Epidermal melanocyte (primary cell): ENCODE results near the gene ABHD12B.
"Not testable (repeated sequence)": the region's sequence is repeated elsewhere in the genome, so short reads cannot be mapped to it uniquely, and the experiment has no call there.

Experiments used
- DNase-seq: peaks from one replicate; pipeline ENCODE4 v3.0.0; 2011; ENCODE audit warnings: low spot score; ENCODE audit not compliant: insufficient read length

The ABHD12B gene

DNA sequence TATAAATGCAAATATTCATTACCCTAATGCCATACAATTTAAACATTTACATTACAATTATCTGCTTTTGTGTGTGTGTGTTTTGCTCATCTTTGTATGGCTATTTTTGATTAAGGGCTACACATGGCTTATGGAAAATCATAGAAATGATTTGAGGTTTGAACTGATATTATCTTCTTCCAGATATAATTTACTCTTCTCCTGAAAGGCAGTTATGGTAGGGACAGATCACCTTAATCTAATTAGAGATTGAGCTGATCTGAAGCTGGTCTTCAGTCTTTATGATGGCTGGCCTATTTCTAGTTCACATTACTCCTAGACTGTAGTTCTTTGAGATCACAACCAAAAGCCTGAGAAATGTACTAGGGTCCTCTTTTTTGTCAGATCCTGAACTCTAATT is 15.6 kb downstream of the ABHD12B start:
- DNase-seq: no peak

DNA sequence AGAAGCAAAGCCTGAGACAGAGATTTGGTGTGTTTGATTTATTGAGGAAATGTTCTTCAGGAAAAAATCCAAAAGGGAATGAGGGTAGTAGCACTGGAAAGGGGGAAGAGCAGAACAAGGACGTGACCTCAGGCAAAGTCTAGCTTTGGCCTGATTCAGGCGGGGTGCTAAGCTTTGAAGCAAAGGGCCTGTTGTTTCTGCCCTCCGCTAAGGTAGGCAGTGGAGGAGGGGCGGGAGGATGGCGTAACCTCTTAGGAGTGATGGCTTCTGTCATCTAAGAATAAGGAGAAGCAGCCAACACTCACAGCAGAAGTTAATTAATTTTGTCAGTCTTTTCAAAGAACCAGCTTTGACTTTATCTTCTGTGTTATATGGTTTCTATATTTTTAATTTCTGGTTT is 20.4 kb downstream of the ABHD12B start:
- DNase-seq: no peak

DNA sequence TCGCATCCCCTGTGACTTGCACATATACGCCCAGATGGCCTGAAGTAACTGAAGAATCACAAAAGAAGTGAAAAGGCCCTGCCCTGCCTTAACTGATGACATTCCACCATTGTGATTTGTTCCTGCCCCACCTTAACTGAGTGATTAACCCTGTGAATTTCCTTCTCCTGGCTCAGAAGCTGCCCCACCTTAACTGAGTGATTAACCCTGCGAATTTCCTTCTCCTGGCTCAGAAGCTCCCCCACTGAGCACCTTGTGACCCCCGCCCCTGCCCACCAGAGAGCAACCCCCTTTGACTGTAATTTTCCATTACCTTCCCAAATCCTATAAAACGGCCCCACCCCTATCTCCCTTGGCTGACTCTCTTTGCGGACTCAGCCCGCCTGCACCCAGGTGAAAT is 24.6 kb downstream of the ABHD12B start:
- not testable (repeated sequence) for DNase-seq

DNA sequence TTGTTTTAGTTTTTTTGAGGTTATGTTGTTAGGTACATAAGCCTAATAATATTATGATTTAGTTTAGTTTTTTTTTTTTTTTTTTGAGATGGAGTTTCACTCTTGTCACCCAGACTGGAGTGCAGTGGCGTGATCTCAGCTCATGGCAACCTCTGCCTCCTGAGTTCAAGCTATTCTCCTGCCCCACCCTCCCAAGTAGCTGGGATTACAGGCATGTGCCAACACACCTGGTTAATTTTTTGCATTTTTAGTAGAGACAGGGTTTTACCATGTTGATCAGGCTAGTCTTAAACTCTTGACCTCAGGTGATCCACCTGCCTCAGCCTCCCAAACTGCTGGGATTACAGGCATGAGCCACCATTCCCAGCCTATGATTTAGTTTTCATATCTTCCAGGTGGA is 25.2 kb downstream of the ABHD12B start:
- not testable (repeated sequence) for DNase-seq

DNA sequence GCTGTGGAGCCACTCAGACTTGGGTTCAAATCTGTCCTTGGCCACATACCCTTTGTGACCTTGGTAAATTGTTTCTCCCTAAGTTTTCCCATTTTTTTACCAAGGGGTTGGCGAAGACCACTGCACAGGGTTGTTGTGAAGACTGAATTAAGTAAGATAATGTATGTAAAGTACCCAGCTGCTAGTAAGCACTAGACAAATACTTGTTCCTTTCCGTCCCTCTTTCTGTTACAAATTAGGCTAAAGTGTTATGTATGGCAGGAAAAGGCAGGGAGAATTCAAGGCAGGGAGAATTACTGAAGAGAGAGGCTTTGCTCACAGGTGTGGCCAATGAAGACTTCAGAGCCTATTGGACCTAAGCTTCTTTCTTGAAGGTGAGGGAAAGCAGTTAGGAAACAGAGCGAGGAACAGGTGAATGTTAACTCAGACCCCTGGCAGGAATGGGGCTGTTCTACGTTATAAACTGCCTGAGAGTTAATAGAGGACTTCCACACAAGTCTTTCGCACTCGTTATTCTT is 25.9 kb downstream of the ABHD12B start:
- DNase-seq: no peak

DNA sequence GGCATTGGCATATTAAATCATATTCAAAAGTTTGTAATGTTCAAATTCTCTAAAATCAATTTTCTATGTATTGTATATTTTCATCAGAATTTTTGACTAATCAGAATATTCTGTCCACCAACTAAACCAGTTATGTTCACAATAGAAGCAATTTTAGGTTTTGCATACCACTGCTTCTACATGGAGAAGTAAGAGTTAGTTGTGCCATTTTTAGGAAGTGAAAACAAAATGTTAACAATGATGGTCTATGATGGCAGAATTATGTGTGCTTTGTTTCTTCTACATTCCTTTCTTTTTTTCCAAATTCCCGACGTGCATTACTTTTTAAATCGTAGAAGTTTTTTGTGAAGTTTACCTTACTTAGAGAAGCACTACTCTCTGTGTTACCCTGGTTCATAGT is 29.5 kb downstream of the ABHD12B start:
- no peak for DNase-seq

DNA sequence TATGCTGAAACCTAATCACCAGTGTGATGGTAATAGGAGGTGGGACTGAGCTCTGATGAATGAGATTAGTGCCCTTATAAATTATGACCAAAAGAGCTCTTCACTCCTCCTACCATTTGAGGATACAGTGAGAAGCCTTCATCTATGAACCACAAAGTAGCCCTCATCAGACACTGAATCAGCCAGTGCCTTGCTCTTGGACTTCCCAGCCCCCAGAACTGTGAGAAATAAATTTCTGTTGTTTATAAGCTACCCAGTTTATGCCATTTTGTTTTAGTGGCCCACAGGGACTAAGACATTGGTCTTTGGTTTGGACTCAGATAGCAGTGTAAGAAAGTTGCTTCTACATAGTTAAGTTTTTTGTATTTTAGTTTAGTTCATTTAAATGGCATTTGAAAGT is 32.9 kb downstream of the ABHD12B start:
- DNase-seq: no peak

DNA sequence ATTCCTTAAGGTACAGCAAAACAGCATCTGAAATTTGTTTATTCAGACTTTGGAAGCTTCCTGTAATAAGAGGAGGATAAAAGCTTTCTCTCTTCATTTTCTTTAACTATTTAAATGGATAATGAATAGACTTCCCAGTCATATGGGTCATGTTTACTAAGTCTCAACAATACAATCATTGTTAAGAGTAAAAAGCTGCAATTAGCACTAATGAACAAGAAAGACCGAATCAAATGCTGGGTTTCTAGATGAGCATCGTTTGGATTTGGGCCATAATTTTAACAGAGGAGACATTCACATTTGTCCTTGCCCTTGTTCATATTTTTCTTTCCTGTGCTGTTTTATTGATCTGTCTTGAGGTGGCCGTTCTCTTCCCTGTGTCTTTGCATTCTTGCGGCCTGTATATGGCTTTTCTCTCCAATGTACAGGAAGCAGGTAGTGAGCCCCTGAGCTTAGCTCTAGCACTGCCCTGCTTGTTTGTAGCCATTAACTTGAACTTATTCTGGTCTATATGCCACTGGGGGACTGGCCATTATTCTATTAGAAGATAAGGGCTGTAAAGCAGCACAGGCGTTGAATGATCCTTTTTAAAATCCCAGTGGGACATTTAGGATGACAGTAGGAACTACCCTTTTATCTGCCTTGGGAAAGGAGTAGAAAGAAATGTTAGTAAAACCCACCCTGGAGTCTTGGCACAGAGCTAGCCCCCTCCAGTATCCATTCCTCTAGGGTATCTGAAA is 34.6 kb downstream of the ABHD12B start:
- DNase-seq: peak; percentile 67

DNA sequence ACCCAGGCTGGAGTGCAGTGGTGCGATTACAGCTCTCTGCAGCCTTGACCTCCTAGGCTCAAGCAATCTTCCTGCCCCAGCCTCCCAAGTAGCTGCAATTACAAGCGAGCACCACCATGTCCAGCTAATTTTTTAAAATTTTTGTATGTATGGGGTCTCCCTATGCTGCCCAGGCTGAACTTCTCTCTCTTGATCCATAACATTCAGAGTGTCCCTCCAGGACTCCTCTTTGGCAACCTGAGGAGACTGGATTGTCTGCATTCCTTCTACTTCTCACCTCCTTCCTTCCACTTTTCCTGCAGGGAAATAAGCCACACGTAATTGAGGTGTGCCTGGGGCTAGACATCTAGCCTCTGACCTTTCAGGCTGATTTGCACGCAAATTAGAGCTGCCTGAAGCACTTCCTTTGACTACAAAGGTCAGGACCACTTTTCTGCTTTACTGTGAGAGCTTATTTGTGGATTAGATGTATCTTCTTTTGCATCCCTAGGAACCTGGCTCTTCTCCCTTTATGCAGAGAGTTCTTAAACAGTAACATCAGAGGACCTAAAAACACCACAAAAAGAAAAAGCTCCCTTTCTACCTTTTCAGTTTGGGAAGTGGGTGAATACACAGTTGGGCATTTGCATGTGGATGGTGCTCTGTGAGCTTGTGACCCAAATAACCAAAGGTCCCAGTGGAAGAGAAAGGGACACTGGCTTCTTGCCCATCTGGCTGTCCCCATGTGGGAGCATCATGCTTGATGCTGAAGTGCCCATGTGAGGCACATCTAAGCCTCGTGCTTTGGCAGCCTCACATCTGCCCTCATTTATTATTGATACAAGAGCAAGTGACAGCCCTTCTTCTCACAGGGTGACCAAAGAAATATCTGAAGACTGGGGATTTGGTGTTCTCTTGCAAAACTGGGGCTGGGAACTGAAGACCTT is 38.9 kb downstream of the ABHD12B start:
- DNase-seq: no peak

DNA sequence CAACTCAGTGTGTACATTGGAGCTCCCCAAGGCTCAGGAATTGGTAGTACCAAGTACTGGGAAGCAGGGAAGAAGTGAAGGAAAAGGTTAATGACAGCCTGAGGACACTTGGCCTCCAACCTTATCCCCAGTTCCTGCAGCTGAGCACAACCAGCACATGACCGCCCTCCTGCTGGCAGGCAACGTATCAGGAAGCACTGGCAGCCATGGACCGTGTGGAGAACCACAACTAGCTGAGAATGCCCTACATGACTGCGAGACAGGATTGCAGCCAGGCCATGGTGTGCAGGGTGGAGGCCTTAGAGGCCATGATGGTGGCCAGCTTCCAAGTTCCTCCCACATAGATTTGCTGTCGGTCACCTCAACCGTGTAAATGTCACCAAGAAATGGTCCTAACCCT is 45.6 kb downstream of the ABHD12B start:
- no peak for DNase-seq

DNA sequence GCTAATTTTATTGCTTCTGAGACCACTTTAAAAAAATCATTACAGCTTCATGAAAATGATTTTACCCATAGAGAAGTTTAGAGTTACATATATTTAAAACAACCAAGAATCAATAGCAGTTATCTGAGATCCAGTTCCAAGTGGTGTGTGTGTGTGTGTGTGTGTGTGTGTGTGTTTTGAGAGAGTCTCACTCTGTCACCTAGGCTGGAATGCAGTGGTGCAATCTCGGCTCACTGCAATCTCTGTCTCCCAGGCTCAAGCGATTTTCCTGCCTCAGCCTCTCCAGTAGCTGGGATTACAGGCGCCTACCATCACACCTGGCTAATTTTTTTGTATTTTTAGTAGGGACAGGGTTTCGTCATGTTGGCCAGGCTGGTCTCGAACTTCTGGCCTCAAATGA is 47.7 kb downstream of the ABHD12B start:
- not testable (repeated sequence) for DNase-seq

DNA sequence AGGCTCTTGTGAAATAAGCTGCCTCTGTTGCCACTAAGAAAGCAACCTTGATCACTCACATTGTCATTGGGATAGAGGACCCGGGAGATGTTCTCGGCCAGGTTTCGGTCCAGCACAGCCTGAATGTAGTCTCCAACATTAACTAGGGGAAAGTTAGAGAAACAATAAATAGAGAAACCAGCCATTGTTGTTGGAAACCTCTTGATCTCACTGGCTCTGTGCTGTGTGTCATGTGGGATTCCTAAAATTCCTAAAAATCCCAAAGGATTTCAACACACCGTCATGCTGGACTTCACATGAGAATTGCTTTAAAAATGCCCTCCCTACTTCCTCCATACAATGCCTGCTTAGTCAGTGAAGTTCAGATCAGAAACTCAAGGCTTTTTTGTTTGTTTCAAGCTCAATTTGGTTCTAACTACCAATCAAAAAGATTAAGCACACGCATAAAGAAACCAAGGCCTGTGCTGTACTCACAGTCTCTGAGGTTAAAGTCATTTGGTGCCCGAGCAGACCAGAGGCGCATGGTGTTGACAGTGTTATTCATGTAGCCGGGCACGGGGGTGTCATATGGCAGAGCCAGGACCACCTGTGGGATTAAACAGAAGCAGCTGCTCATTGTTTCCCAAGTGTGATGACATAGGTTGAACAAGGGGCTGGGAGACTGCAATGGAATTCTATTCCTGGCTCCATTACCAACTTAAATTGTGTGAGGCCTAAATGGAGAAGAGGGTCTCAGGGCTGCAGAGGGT is 48.8 kb downstream of the ABHD12B start:
- DNase-seq: peak; percentile 55

DNA sequence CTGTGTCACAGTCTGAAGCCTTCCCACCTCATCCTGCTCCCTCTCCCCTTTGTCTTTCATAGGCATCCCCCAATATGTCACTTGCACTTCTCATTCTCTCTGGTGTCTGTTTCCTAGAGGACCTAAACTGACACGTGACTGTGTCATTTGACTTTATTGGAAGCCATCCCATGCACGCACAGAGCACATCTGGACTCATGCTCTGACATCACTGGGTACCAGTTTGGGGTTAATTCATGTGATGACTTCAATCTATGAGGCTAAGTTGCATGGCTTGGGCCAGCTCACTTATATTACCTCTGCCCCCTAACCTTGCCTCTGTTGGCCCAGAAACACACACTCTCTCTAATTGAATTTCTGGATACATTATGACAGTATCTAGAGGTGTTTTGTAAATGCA is 51.0 kb downstream of the ABHD12B start:
- no peak for DNase-seq

DNA sequence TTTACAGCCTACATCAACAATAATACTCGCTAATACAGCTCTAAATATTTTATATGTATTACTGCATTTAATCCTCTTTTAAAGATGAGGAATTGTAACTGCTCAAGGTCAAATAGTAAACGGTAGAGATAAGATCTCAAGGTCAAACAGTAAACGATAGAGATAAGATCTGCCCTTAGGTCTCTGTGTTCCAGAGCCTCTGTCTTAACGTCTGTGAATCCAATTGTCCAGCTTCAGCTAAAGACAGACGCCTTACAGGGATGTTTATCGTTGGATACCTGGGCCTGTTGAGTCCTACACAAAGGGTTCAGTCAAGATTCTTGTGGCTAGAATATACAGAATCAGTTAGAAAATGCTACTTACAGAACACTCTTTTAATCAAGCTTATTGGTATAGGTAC is 52.4 kb downstream of the ABHD12B start:
- DNase-seq: no peak

DNA sequence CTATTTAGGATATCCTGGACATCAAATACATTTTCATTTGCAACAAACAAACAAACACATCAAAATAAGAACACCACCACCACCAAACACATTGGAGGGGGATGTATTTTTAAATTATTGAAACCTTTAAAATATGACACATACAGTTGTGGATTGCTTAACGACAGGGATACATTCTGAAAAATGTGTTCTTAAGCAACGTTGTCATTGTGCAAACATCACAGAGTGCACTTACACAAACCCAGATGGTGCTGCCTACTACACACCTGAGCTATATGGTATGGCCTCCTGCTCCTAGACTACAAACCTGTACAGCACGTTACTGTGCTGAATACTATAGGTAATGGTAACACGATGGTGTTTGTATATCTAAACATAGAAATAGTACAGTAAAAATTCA is 53.0 kb downstream of the ABHD12B start:
- no peak for DNase-seq

DNA sequence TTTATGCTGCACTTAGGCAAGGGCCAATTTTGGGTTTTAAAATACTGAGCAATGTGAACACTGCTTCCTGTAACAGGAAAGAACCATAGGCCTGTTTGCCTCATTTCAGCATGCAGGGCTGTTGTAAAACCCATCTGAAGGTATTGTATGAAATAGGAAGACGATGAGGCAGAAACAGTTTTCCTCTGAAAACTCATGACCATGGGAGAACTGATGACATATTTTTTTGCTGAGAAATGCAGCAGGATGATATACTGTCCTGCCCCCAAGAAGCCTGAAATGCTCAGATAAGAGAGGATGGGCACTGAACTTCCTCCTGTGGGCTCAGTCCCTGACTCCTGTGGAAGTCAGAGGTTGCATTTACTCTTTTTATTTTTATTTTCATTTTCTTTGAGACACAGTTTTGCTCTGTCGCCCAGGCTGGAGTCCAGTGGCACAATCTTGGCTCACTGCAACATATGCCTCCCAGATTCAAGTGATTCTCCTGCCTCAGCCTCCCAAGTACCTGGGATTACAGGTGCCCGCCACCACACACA is 55.1 kb downstream of the ABHD12B start:
- DNase-seq: no peak

DNA sequence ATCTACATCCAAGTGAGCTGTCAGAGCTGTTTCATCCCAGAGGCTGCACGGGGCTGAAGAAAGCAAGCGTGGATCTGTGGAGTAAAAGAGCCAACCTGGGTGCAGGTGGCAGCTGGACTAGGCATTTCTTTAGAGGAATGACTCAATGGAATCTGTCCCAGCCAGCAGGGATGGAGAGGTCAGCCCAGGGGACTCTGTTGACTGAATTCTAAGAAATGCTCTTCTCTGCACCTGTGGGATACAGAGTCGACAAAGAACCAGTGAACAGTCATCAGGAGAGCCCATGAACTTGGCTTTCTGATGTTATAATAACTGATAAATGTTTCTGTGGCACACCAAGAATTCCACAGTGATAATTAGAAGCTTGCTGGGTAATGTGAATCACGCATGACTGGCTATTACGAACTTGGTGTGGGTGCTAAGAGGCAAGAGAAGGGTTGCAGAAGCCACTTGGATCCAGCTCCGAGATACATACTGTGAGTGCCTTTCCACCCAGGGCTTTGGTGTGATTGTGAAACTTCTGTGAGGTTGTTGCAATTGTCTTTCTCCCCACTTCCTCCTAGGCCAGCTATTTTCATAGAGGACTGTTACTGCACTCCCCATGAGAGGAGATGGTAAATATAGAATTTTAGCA is 56.3 kb downstream of the ABHD12B start:
- DNase-seq: no peak

DNA sequence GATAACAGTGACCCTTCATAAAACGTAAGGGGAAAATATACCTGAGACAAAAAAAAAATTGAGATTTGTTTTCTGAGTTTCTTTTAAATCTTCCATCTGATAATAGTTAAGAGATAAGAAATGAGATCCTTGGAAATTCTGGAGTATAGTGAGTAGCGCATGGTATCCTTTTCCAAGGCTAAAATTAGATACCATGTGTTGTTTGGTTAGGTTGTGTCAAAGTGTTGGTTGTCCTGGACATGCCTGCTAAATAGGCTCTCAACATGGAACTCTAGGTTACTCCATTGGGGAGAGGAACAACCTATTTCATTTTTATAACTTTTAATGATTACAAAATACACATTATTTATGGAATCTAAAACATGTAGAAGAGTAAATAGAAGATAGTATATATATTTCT is 57.7 kb downstream of the ABHD12B start:
- DNase-seq: no peak

DNA sequence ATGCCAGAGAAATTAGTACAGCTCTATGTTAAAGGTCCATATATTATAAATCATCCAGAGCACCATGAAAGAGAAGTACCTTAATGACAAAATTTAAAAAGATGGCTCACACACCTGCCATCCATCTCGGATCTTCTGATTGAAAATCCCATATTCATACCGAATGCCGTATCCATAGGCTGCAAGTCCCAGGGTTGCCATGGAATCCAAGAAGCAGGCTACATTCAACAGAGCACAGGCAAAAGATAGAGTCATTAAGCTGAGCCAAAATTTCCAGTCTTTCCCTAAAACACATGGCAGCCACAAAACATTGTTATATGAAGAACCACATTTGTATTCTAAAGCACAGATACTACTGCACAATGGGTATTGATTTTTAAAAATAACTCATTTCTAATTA is 59.7 kb downstream of the ABHD12B start:
- no peak for DNase-seq

DNA sequence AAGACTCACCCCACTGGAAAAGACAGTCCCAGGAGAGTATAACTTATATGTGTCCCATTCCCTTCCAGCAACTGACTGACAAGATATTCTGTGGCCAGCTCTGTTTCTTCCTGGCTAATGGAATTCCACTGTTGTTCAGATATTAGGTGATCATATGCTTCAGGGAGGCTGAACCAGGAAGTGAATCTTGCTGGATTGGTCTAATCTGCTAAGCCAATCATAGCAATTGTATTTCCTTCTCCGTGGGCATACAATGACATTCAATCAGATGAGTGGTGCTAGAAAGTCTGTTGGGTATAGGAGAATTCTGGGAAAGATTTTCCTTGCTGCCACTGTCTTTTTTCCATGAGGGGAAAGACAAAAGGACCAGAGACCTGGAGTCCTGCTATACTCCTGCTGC is 60.3 kb downstream of the ABHD12B start:
- DNase-seq: no peak
